ENCODE measurements around the gene SLC22A5. TPM values are rescaled to one million over a fixed set of nuclear protein-coding genes. Genes with fewer than 3 reads are reported as not detected.
A peak's percentile ranks its signal among the peaks of the same experiment; 100 is the strongest.

SLC22A5 gene
- total and polyA plus RNA-seq, 2 donors (not counting 3 experiments of a cell fraction or from before 2014, with no cell fraction given): 3.6 to 9.3 TPM

- FAIRE-seq (no peak), DNase-seq (ENCODE audit: low read depth, low spot score) (peak; percentile 56)
- no peaks in the 10 kb centered on the region for H3K79me2 ChIP-seq (ENCODE audit: control insufficient read depth, insufficient read depth, low read length)
- peak overlapping the region; percentile 29 for H2AFZ ChIP-seq (ENCODE audit: low read depth, low read length)
- H3K36me3 ChIP-seq (ENCODE audit: control insufficient read depth in 2 of 2, extremely low read depth in 1 of 2, insufficient read depth in 2 of 2, low read length in 2 of 2): no peaks in the 10 kb centered on the region
- intact Hi-C loops (cut with micrococcal nuclease): no loop called here
- H3K9me1 ChIP-seq (replicated peaks; ENCODE audit: control insufficient read depth, extremely low read depth, insufficient read depth, low read length): no peaks in the 10 kb centered on the region
- POLR2A ChIA-PET: interaction anchor here (0.6 to 1.2 kb wide), 2 partner anchors 70 to 72 kb away, joined by 5 read pairs; partner anchors contain the start of gene IRF1
- peaks cover 35% of the 10 kb centered on the region for H3K4me1 ChIP-seq (ENCODE audit: control insufficient read depth, extremely low read depth, insufficient read depth, low read length)
- BruUV-seq (replicated peaks): no TSS peak
- H3K27me3 ChIP-seq (ENCODE audit: control insufficient read depth in 2 of 2, insufficient read depth in 2 of 2, low read length in 2 of 2): no peaks in the 10 kb centered on the region
- CTCF ChIA-PET: interaction anchor here (1.0 to 1.7 kb wide), 14 partner anchors 10 to 399 kb away, joined by 3 to 38 read pairs (median 5); partner anchors contain the start of gene IRF1
- no peak for TF ChIP-seq CTCF (IDR thresholded peaks at IDR 0.05; ENCODE audit: extremely low read depth in 1 of 2, insufficient read depth in 1 of 2, low read depth in 1 of 2, low read length in 2 of 2)
- TF ChIP-seq GATA2 (IDR thresholded peaks at IDR 0.05; ENCODE audit: insufficient read depth, insufficient read length, low read depth, low read length): no peak
- no peak for TF ChIP-seq MAX (IDR thresholded peaks at IDR 0.05; ENCODE audit: insufficient read depth, insufficient read length)
- TF ChIP-seq POLR2AphosphoS5 (IDR thresholded peaks at IDR 0.05; ENCODE audit: insufficient read depth, low read depth, low read length): no peak
- no peak for TF ChIP-seq JUN (IDR thresholded peaks at IDR 0.05; ENCODE audit: borderline replicate concordance, insufficient read depth, insufficient read length, low read depth)
- no peak for TF ChIP-seq POLR2A (IDR thresholded peaks at IDR 0.05; ENCODE audit: low read depth, low read length)
- no peak for TF ChIP-seq MYC (IDR thresholded peaks at IDR 0.05; ENCODE audit: low read depth, low read length)
- TF ChIP-seq EZH2 (IDR thresholded peaks at IDR 0.05; ENCODE audit: borderline replicate concordance, low read depth, low read length, severe bottlenecking): no peak
- no peak for TF ChIP-seq FOS (IDR thresholded peaks at IDR 0.05; ENCODE audit: borderline replicate concordance, insufficient read depth, low read length)
- H4K20me1 ChIP-seq (replicated peaks; ENCODE audit: control insufficient read depth, extremely low read depth, insufficient read depth, low read length): no peaks in the 10 kb centered on the region
- H3K9me3 ChIP-seq (replicated peaks; ENCODE audit: control insufficient read depth, insufficient read depth, low read length): no peaks in the 10 kb centered on the region
- no peak overlapping the region for H3K4me3 ChIP-seq (replicated peaks in 1 of 3; ENCODE audit: insufficient read depth in 1 of 3, low read depth in 1 of 3, low read length in 3 of 3)
- no peak overlapping the region for H3K9ac ChIP-seq (replicated peaks; ENCODE audit: extremely low read depth, insufficient read depth, low read length)
- H3K27ac ChIP-seq (ENCODE audit: insufficient read depth, low read depth, low read length): peak overlapping the region; percentile 39
- peak overlapping the region; percentile 11 for H3K4me2 ChIP-seq (ENCODE audit: insufficient read depth, low read length)
- dilution Hi-C loops (cut with MboI; ENCODE audit: extremely low pct_ligation_motif_present, low sequenced_read_pairs): no loop called here
Measured at GRCh38 chr5:132420706-132421272, 51.3 kb downstream of the SLC22A5 start.
